ENCODE data around the gene BHLHE41.

DNA sequence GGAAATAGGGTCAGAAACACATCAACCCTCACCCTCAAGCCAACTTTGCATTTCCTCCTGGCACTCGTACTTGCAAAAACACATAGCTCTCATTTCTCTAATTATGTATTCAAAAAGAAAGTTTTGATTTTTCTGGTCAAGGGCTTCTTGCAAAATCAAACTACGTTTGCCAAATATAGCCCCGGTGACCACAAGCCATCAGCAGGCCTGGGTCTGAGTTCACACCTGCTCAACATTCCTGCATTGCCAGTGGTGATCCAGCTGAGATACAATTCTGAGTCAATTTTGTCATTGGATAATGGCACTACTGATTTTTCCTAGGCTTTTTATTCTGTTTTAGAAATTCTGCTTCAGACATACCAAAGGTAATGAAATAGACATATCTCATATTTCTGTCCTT lies 10.7 kb upstream of the BHLHE41 start:
- TF ChIP-seq, protein P1, sequence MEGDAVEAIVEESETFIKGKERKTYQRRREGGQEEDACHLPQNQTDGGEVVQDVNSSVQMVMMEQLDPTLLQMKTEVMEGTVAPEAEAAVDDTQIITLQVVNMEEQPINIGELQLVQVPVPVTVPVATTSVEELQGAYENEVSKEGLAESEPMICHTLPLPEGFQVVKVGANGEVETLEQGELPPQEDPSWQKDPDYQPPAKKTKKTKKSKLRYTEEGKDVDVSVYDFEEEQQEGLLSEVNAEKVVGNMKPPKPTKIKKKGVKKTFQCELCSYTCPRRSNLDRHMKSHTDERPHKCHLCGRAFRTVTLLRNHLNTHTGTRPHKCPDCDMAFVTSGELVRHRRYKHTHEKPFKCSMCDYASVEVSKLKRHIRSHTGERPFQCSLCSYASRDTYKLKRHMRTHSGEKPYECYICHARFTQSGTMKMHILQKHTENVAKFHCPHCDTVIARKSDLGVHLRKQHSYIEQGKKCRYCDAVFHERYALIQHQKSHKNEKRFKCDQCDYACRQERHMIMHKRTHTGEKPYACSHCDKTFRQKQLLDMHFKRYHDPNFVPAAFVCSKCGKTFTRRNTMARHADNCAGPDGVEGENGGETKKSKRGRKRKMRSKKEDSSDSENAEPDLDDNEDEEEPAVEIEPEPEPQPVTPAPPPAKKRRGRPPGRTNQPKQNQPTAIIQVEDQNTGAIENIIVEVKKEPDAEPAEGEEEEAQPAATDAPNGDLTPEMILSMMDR (conservative IDR thresholded peaks at IDR 0.05; ENCODE audit: low read depth, low read length) = no peak
- TF ChIP-seq RAD21 (IDR thresholded peaks at IDR 0.05; ENCODE audit: low read length) (no peak), MAFK (IDR thresholded peaks at IDR 0.05; ENCODE audit: low read depth, low read length) (no peak), POLR2A (IDR thresholded peaks at IDR 0.05; ENCODE audit: low read depth, low read length) (no peak)
